Nephron progenitor cell (in vitro differentiated cells): ENCODE measurements around the gene SEC61A1.

Experiments
- DNase-seq: peaks from one replicate; pipeline ENCODE4 v3.0.0; 2021
- H3K27ac Mint-ChIP-seq: 2 replicates; pipeline ENCODE4 v1.8.0; 2021; ENCODE audit warnings: mild to moderate bottlenecking, moderate library complexity, mixed read lengths
- H3K27me3 Mint-ChIP-seq: 2 replicates; pipeline ENCODE4 v1.8.0; 2021; ENCODE audit warnings: mild to moderate bottlenecking, low read depth, mixed read lengths; ENCODE audit not compliant: poor library complexity
- H3K36me3 Mint-ChIP-seq: 2 replicates; pipeline ENCODE4 v1.8.0; 2021; ENCODE audit warnings: low read depth, mixed read lengths
- H3K4me1 Mint-ChIP-seq: 2 replicates; pipeline ENCODE4 v1.8.0; 2021; ENCODE audit warnings: mixed read lengths
- H3K4me3 Mint-ChIP-seq: 2 replicates; pipeline ENCODE4 v1.8.0; 2021; ENCODE audit warnings: mild to moderate bottlenecking, moderate library complexity, mixed read lengths
- H3K9me3 Mint-ChIP-seq: 2 replicates; pipeline ENCODE4 v1.8.0; 2021; ENCODE audit warnings: mild to moderate bottlenecking, moderate library complexity, mixed read lengths
- CTCF ChIP-seq: fragments of 200-600 bp; sonication (generic); IDR thresholded peaks from 2 replicates; pipeline ENCODE4 v1.5.0; 2021; ENCODE audit warnings: antibody characterized with exemption

The SEC61A1 gene

DNA sequence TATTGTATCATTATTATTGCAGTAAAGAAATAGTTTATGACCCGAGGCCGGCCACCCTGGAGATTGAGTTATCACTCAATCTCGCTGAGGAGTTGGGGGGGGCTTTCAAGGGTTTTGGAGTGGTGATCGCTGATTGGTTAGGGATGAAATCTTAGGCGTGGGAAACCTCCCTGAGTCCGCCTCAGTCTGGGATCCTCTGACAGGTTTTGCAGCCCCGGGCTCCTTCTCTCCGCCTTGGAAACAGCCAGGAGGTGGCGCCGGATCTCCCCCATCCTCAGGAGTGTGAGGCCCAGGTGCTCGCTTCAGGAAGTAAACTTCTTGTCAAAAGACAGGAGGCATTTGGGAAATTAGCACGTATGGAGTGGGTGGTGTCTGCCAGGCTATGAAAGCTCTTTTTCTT is 41.1 kb upstream of the SEC61A1 start:
- H3K36me3 Mint-ChIP-seq, result no peaks in the 10 kb centered on the region
- H3K9me3 Mint-ChIP-seq, result peaks cover 6% of the 10 kb centered on the region
- H3K27ac Mint-ChIP-seq, result no peak overlapping the region
- no peak overlapping the region for H3K4me3 Mint-ChIP-seq
- H3K27me3 Mint-ChIP-seq, result peaks cover 6% of the 10 kb centered on the region
- peak; percentile 78 for DNase-seq
- H3K4me1 Mint-ChIP-seq, result peaks cover 19% of the 10 kb centered on the region
- TF ChIP-seq CTCF, result peak; percentile 46

DNA sequence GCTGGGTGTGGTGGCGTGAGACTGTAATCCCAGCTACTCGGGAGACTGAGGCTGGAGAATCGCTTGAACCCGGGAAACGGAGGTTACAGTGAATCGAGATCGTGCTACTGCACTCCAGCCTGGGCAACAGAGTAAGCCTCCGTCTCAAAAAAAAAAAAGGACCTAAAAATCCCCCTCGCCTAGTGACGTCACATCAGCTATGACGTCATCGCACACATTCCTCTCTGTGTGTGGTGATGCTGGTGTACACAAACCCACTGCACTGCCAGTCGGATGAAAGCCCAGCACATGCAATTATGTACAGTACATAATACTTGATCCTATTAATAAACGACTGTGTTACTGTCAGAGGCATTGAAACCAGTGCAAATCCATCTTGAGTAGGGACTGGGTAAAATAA is 40.2 kb upstream of the SEC61A1 start:
- peaks cover 6% of the 10 kb centered on the region for H3K27me3 Mint-ChIP-seq
- DNase-seq, result no peak
- peaks cover 13% of the 10 kb centered on the region for H3K4me1 Mint-ChIP-seq
- no peak for TF ChIP-seq CTCF
- H3K4me3 Mint-ChIP-seq, result no peak overlapping the region
- H3K36me3 Mint-ChIP-seq, result peaks cover 5% of the 10 kb centered on the region
- H3K9me3 Mint-ChIP-seq, result peaks cover 13% of the 10 kb centered on the region
- H3K27ac Mint-ChIP-seq, result no peak overlapping the region

DNA sequence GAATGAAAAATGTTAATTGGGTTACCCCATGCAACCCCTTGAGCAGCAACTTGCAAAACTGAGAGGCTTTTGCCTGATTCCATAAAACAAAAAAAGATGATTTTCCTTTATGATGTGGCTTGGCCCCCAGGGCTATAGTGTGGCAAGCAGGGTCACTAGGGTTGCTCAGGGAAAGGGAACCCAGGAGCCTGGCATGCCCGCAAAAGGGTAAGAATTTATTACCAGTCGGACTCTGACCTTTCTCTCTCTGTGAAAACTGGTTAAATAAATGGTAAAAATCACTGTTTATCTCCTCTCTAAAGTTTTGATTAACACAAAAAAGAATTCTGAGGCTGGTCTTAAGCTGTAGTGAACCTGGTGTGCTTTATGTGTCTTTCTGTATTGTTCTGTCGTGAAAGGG is 37.7 kb upstream of the SEC61A1 start:
- Mint-ChIP-seq H3K36me3 (peaks cover 5% of the 10 kb centered on the region), H3K4me1 (peaks cover 11% of the 10 kb centered on the region), H3K27ac (no peak overlapping the region), H3K27me3 (peaks cover 3% of the 10 kb centered on the region), H3K4me3 (no peak overlapping the region), H3K9me3 (peaks cover 19% of the 10 kb centered on the region)
- no peak for DNase-seq
- no peak for TF ChIP-seq CTCF

GRCh38 chr3:128016502-128016901 is 35.7 kb upstream of the SEC61A1 start:
- Mint-ChIP-seq H3K4me3 (no peak overlapping the region), H3K4me1 (peaks cover 2% of the 10 kb centered on the region), H3K36me3 (peaks cover 5% of the 10 kb centered on the region), H3K27me3 (peaks cover 10% of the 10 kb centered on the region), H3K27ac (no peak overlapping the region), H3K9me3 (peaks cover 19% of the 10 kb centered on the region)
- DNase-seq, result no peak
- no peak for TF ChIP-seq CTCF

- H3K9me3 Mint-ChIP-seq, result peaks cover 6% of the 10 kb centered on the region
- H3K4me1 Mint-ChIP-seq, result peaks cover 15% of the 10 kb centered on the region
- H3K36me3 Mint-ChIP-seq, result no peaks in the 10 kb centered on the region
- no peak for TF ChIP-seq CTCF
- H3K4me3 Mint-ChIP-seq, result no peak overlapping the region
- DNase-seq, result no peak
- H3K27ac Mint-ChIP-seq, result no peak overlapping the region
- peaks cover 29% of the 10 kb centered on the region for H3K27me3 Mint-ChIP-seq
These were observed 30.4 kb upstream of the SEC61A1 start for GRCh38 chr3:128021768-128022372.

GRCh38 chr3:128033102-128033501 is 19.1 kb upstream of the SEC61A1 start:
- Mint-ChIP-seq H3K27ac (no peak overlapping the region), H3K27me3 (peaks cover 61% of the 10 kb centered on the region), H3K4me3 (no peak overlapping the region), H3K36me3 (no peaks in the 10 kb centered on the region), H3K4me1 (no peaks in the 10 kb centered on the region), H3K9me3 (no peaks in the 10 kb centered on the region)
- DNase-seq, result no peak
- no peak for TF ChIP-seq CTCF
